Keratinocyte (primary cell): ENCODE measurements around the gene RBPJ. TPM values are rescaled to one million over a fixed set of nuclear protein-coding genes. Genes with fewer than 3 reads are reported as not detected.

Experiments used
- DNase-seq: peaks from one replicate; pipeline ENCODE4 v3.0.0-alpha.2; 2011; ENCODE audit warnings: low read depth, missing footprints, low spot score
- FAIRE-seq: peaks from 2 replicates; lab custom pipeline; 2011; peaks lifted over from hg19 to GRCh38; lab: Jason Lieb, UNC
- H2AFZ ChIP-seq: 2 replicates; pipeline ENCODE4 v1.6.0; 2012; ENCODE audit warnings: low read length, control low read depth, inconsistent platforms; ENCODE audit not compliant: control insufficient read depth
- H3K27ac ChIP-seq: 2 replicates; pipeline ENCODE4 v1.5.1; 2011; ENCODE audit warnings: low read length; ENCODE audit not compliant: control insufficient read depth, insufficient read depth
- H3K27me3 ChIP-seq: 3 replicates; pipeline ENCODE4 v1.6.0; 2011; ENCODE audit warnings: low read length; ENCODE audit not compliant: control insufficient read depth, insufficient read depth; ENCODE audit errors: extremely low read depth
- H3K36me3 ChIP-seq, 2 experiments: 2 replicates in 1 of 2; 3 replicates in 1 of 2; pipeline ENCODE4 v1.5.1; 2011; ENCODE audit warnings: low read length in 2 of 2, mild to moderate bottlenecking in 1 of 2; ENCODE audit not compliant: control insufficient read depth in 2 of 2, insufficient read depth in 2 of 2; ENCODE audit errors: extremely low read depth in 1 of 2
- H3K4me1 ChIP-seq: 3 replicates; pipeline ENCODE4 v1.5.1; 2011; ENCODE audit warnings: low read length; ENCODE audit not compliant: control insufficient read depth, insufficient read depth; ENCODE audit errors: extremely low read depth
- H3K4me2 ChIP-seq: 3 replicates; pipeline ENCODE4 v1.6.0; 2011; ENCODE audit warnings: low read depth, low read length; ENCODE audit not compliant: control insufficient read depth, insufficient read depth; ENCODE audit errors: extremely low read depth
- H3K4me3 ChIP-seq, 3 experiments: fragments of 200-600 bp in 1 of 3; sonication (generic) in 1 of 3; 2 replicates in 2 of 3; 3 replicates in 1 of 3; pipeline ENCODE4 v1.5.1; 2011 to 2016; ENCODE audit warnings: low read length in 3 of 3, mild to moderate bottlenecking in 3 of 3, control low read depth in 2 of 3, inconsistent platforms in 1 of 3, low read depth in 1 of 3, mixed read lengths in 1 of 3, mixed run types in 1 of 3, moderate library complexity in 1 of 3; ENCODE audit not compliant: control insufficient read depth in 2 of 3, insufficient read depth in 2 of 3; ENCODE audit errors: extremely low read depth in 1 of 3
- H3K79me2 ChIP-seq: 2 replicates; pipeline ENCODE4 v1.6.0; 2012; ENCODE audit warnings: low read length; ENCODE audit not compliant: control insufficient read depth, insufficient read depth
- H3K9ac ChIP-seq: 3 replicates; pipeline ENCODE4 v1.6.0; 2011; ENCODE audit warnings: low read length; ENCODE audit not compliant: control insufficient read depth, insufficient read depth; ENCODE audit errors: extremely low read depth
- H3K9me1 ChIP-seq: 3 replicates; pipeline ENCODE4 v1.6.0; 2011; ENCODE audit warnings: low read length; ENCODE audit not compliant: control insufficient read depth, insufficient read depth; ENCODE audit errors: extremely low read depth
- H3K9me3 ChIP-seq: 2 replicates; pipeline ENCODE4 v1.5.1; 2012; ENCODE audit warnings: low read depth, low read length; ENCODE audit not compliant: control insufficient read depth
- H4K20me1 ChIP-seq: 3 replicates; pipeline ENCODE4 v1.6.0; 2011; ENCODE audit warnings: low read length; ENCODE audit not compliant: control insufficient read depth, insufficient read depth; ENCODE audit errors: extremely low read depth
- CTCF ChIP-seq, 3 experiments: IDR thresholded peaks in 1 of 3; conservative IDR thresholded peaks in 1 of 3; optimal IDR thresholded peaks in 1 of 3; 2 replicates in 2 of 3; 3 replicates in 1 of 3; pipeline versions ENCODE3 to v1.5.1; 2011; ENCODE audit warnings: low read length in 3 of 3, mild to moderate bottlenecking in 3 of 3, moderate library complexity in 2 of 3, control low read depth in 1 of 3, inconsistent platforms in 1 of 3; ENCODE audit not compliant: insufficient read depth in 2 of 3; ENCODE audit errors: extremely low read depth in 1 of 3
- EZH2 ChIP-seq: IDR thresholded peaks from one replicate; pipeline ENCODE4 v1.6.1; 2012; ENCODE audit warnings: inconsistent platforms, mild to moderate bottlenecking, low read length, moderate library complexity
- dilution Hi-C: fragments of 300-500 bp; cut with MboI; formaldehyde crosslinking; loops from one replicate; pipeline ENCODE4 v1.7.0; 2020; ENCODE audit warnings: low sequenced_read_pairs; ENCODE audit not compliant: extremely low pct_ligation_motif_present
- polyA plus RNA-seq, 5 experiments: library from polyadenylated mRNA; depleted of rRNA in 3 of 5; stranded (reverse) in 3 of 5; stranded (forward) in 1 of 5; unstranded in 1 of 5; fragments of >200 nt; gene quantifications; 1 replicate in 1 of 5; 2 replicates in 3 of 5; 3 replicates in 1 of 5; pipeline versions ENCODE4 v1.2.1 to v1.2.3, GENCODE V29; 2011 to 2012; ENCODE audit warnings: missing spikeins in 2 of 5, low read depth in 1 of 5, low replicate concordance in 1 of 5

Gene RBPJ
- polyA plus RNA-seq, 1 donor (not counting 4 experiments of a cell fraction or from before 2014, with no cell fraction given): 38.0 TPM

- no peak overlapping the region for H3K27ac ChIP-seq
- H3K9ac ChIP-seq: no peak overlapping the region
- peaks cover 6% of the 10 kb centered on the region for H3K4me1 ChIP-seq
- DNase-seq (no peak), FAIRE-seq (no peak)
- H3K9me3 ChIP-seq: peaks cover 4% of the 10 kb centered on the region
- peaks cover 15% of the 10 kb centered on the region for H3K79me2 ChIP-seq
- no peaks in the 10 kb centered on the region for H3K36me3 ChIP-seq
- no peaks in the 10 kb centered on the region for H3K27me3 ChIP-seq
- H3K4me2 ChIP-seq: no peak overlapping the region
- H3K4me3 ChIP-seq: no peak overlapping the region
- dilution Hi-C loops: no loop called here
- no peak overlapping the region for H2AFZ ChIP-seq
- no peaks in the 10 kb centered on the region for H3K9me1 ChIP-seq
- no peaks in the 10 kb centered on the region for H4K20me1 ChIP-seq
- TF ChIP-seq CTCF (optimal IDR thresholded peaks at IDR 0.05 in 1 of 3, IDR thresholded peaks at IDR 0.05 in 1 of 3, conservative IDR thresholded peaks at IDR 0.05 in 1 of 3; ENCODE audit: extremely low read depth in 1 of 3, insufficient read depth in 2 of 3, low read length in 3 of 3): no peak
- TF ChIP-seq EZH2: no peak
Observed at GRCh38 chr4:26317766-26318165, 3.0 kb upstream of the RBPJ start.

DNA sequence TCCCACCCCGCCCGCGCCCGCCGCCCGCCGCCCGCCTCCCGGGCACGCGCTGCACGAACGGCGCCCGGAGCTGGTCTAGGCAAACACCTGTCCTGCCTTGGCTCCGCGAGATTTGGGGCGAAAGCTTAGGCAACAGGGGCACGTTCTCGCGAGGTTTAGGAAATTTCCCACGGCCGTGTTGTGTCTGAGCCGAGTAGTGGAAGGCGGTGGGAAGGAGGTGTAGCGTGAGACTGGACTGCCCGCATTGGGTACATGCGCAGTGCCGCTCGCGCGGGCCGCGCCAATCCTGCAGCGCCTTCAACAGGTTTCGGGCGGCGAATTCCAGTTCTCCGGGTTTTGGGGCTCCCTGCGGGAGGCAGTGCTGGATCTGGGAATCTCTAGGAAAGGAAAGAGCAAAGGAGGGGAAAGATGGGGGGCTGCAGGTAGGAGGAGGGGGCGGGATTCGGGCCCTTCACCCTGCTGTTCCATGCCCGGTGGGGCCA, 1.3 kb upstream of the RBPJ start:
- peak overlapping the region; percentile 98 for H3K27ac ChIP-seq
- FAIRE-seq (peak; percentile 74), DNase-seq (peak; percentile 93)
- H3K36me3 ChIP-seq: no peaks in the 10 kb centered on the region
- peak overlapping the region; percentile 99 for H3K4me2 ChIP-seq
- peaks cover 31% of the 10 kb centered on the region for H3K79me2 ChIP-seq
- no peaks in the 10 kb centered on the region for H3K27me3 ChIP-seq
- dilution Hi-C loops: no loop called here
- no peaks in the 10 kb centered on the region for H4K20me1 ChIP-seq
- peak overlapping the region; percentile 52 to 93 (median 88) for H3K4me3 ChIP-seq
- no peaks in the 10 kb centered on the region for H3K9me1 ChIP-seq
- peak overlapping the region; percentile 95 for H2AFZ ChIP-seq
- H3K9me3 ChIP-seq: peaks cover 4% of the 10 kb centered on the region
- TF ChIP-seq CTCF (optimal IDR thresholded peaks at IDR 0.05 in 1 of 3, IDR thresholded peaks at IDR 0.05 in 1 of 3, conservative IDR thresholded peaks at IDR 0.05 in 1 of 3; ENCODE audit: extremely low read depth in 1 of 3, insufficient read depth in 2 of 3, low read length in 3 of 3) (peak in 1 of 3 experiments; percentile 43), EZH2 (no peak)
- peak overlapping the region; percentile 98 for H3K9ac ChIP-seq
- peaks cover 11% of the 10 kb centered on the region for H3K4me1 ChIP-seq
